Lung (tissue), 12 donors: Measurements from ENCODE around the gene ZNF3. TPM values are rescaled to one million over a fixed set of nuclear protein-coding genes. Genes with fewer than 3 reads are reported as not detected.

Experiments used
- ATAC-seq: fragments of 200-7000 bp; cut with Tn5 transposase; one replicate; pipeline ENCODE4 v1.9.1; 2020; ENCODE audit warnings: moderate number of reproducible peaks; ENCODE audit not compliant: insufficient read depth, low FRiP score
- DNase-seq, 3 donors: peaks; one replicate each; pipeline ENCODE4 v3.0.0-alpha.2; 2013 to 2017
- H3K27ac ChIP-seq, 2 donors: one replicate each; pipeline ENCODE4 v1.5.1; 2013; ENCODE audit warnings: mild to moderate bottlenecking in 2 of 2, moderate library complexity in 2 of 2, control low read depth in 1 of 2, inconsistent platforms in 1 of 2, low read depth in 1 of 2, low read length in 1 of 2
- H3K27me3 ChIP-seq, 3 donors: one replicate each; pipeline ENCODE4 v1.5.1; 2013; ENCODE audit warnings: low read length in 2 of 3; ENCODE audit not compliant: control insufficient read depth in 3 of 3, insufficient read depth in 3 of 3
- H3K36me3 ChIP-seq, 4 donors: one replicate each; pipeline ENCODE4 v1.5.1; 2013; ENCODE audit warnings: low read length in 4 of 4, mild to moderate bottlenecking in 1 of 4, moderate library complexity in 1 of 4; ENCODE audit not compliant: control insufficient read depth in 4 of 4, insufficient read depth in 4 of 4
- H3K4me1 ChIP-seq, 5 donors: one replicate each; pipeline ENCODE4 v1.5.1; 2013; ENCODE audit warnings: low read length in 5 of 5, mild to moderate bottlenecking in 2 of 5, moderate library complexity in 1 of 5; ENCODE audit not compliant: control insufficient read depth in 5 of 5, insufficient read depth in 5 of 5
- H3K4me3 ChIP-seq: one replicate; pipeline ENCODE4 v1.5.1; 2013; ENCODE audit warnings: mild to moderate bottlenecking, control low read depth, moderate library complexity
- H3K9ac ChIP-seq, 2 donors: one replicate each; pipeline ENCODE4 v1.5.1; 2013; ENCODE audit warnings: low read length in 2 of 2, control low read depth in 1 of 2; ENCODE audit not compliant: insufficient read depth in 1 of 2
- H3K9me3 ChIP-seq, 4 donors: one replicate each; pipeline ENCODE4 v1.5.1; 2013; ENCODE audit warnings: low read length in 3 of 4, mild to moderate bottlenecking in 1 of 4, moderate library complexity in 1 of 4; ENCODE audit not compliant: control insufficient read depth in 4 of 4, insufficient read depth in 3 of 4
- CTCF ChIP-seq: IDR thresholded peaks from 2 replicates; pipeline ENCODE4 v1.5.1; 2012; ENCODE audit warnings: mild to moderate bottlenecking; ENCODE audit errors: control extremely low read depth, extremely low read depth
- WGBS, 2 donors: extraction: QIAGEN DNeasy Blood & Tissue Kit; methylation state at CpG; one replicate each; pipeline ENCODE4 v1.1.7; 2013; 5-methylcytosine and 5-hydroxymethylcytosine counted together
- polyA plus RNA-seq, 2 donors: library from polyadenylated mRNA; stranded (reverse); fragments of 200-250 nt; gene quantifications; one replicate each; pipeline ENCODE4 v1.2.1, GENCODE V29; 2013
- total RNA-seq, 2 donors: library from RNA; depleted of rRNA in 1 of 2; stranded (reverse); fragments of >200 nt in 1 of 2; gene quantifications; one replicate each; pipeline ENCODE4 v1.2.1, GENCODE V29; 2014 to 2021
- donor health status: control.
- donor health status: control.
- donor health status: Bipolar disorder and iron deficiency.
- donor health status: healthy.
- donor health status: DM: yes; HTN: yes; CAD: no.

The ZNF3 gene
- total and polyA plus RNA-seq, 4 donors = 12.8 to 30.5 (median 23.4) TPM

DNA sequence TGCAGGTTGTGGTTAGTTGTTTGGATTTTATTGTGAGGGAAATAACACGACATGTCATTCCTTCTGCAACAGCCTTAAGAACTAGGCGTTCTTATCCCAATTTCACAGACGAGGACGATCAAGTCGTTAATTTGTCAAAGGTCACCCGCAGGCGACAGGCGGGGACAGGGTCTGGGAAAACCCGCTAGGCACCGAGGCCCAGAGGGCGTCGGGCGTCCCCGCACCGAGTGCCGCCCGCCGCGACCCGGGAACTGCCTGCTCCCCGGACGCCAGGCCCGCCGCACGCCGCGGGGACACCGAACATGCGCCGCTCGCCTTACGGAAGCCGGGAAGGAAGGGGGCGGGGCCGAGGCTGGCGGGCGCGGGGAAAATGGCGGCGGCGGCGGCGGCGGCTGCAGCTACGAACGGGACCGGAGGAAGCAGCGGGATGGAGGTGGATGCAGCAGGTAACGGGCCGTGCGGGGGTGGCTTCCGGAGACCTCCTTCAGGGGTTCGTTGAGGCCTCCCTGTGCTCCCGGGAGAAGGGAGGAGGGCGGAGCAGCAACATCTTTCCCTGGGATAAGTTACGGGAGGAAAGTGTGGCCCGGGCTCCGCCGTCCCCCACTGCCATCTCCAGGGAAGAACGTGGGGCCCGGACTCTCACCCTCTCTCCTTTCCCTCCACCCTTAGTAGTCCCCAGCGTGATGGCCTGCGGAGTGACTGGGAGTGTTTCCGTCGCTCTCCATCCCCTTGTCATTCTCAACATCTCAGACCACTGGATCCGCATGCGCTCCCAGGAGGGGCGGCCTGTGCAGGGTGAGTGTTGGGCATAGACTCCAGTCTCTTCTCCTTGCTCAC, 7.3 kb upstream of the ZNF3 start, which contains the start of gene COPS6:
Gene COPS6 (plus strand): TSS at position 349 of the 837 bp plus-strand sequence. CDS start 22 bp downstream, at position 371.
- DNase-seq = peak; percentile 84 to 87 (median 84)
- Histone ChIP-seq H3K9me3 (no peaks in the 10 kb centered on the region), H3K27me3 (no peaks in the 10 kb centered on the region), H3K36me3 (peaks cover 2 to 31% (median 24%) of the 10 kb centered on the region in 4 donors), H3K4me1 (peaks cover 0 to 18% (median 2%) of the 10 kb centered on the region in 5 donors), H3K4me3 (peak within 1 kb of the TSS; percentile 86), H3K9ac (peak within 1 kb of the TSS; percentile 66 to 68), H3K27ac (peak within 1 kb of the TSS; percentile 89 to 91)
- peak; percentile 90 for ATAC-seq
- no peak for TF ChIP-seq CTCF
- 0 to 1% methylated on average over 59 to 68 of the region's 68 CpGs for WGBS, 2 donors

- 74 to 79% methylated on average over 11 of the region's 11 CpGs for WGBS, 2 donors
- DNase-seq = no peak
- Histone ChIP-seq H3K9me3 (no peaks in the 10 kb centered on the region), H3K4me3 (no peak overlapping the region), H3K9ac (peak overlapping the region in 1 of 2 donors; percentile 66), H3K4me1 (peaks cover 0 to 18% (median 2%) of the 10 kb centered on the region in 5 donors), H3K36me3 (peaks cover 2 to 24% (median 19%) of the 10 kb centered on the region in 4 donors), H3K27me3 (no peaks in the 10 kb centered on the region), H3K27ac (peak overlapping the region; percentile 89 to 91)
- TF ChIP-seq CTCF = no peak
- ATAC-seq = no peak
Observed at GRCh38 chr7:100088095-100088620, 6.6 kb upstream of the ZNF3 start.

- Histone ChIP-seq H3K27ac (no peak overlapping the region), H3K4me1 (peaks cover 0 to 22% (median 5%) of the 10 kb centered on the region in 5 donors), H3K9me3 (no peaks in the 10 kb centered on the region), H3K36me3 (peaks cover 2 to 17% (median 15%) of the 10 kb centered on the region in 4 donors), H3K27me3 (no peaks in the 10 kb centered on the region), H3K4me3 (no peak overlapping the region), H3K9ac (no peak overlapping the region)
- DNase-seq (peak in 2 of 3 donors; percentile 49 to 54), ATAC-seq (no peak)
- no peak for TF ChIP-seq CTCF
- 83 to 88% methylated on average over 10 of the region's 10 CpGs for WGBS, 2 donors
Observed at GRCh38 chr7:100087055-100087750, 5.7 kb upstream of the ZNF3 start.
